ENCODE data around the gene ASTN2.

ASTN2 gene

DNA sequence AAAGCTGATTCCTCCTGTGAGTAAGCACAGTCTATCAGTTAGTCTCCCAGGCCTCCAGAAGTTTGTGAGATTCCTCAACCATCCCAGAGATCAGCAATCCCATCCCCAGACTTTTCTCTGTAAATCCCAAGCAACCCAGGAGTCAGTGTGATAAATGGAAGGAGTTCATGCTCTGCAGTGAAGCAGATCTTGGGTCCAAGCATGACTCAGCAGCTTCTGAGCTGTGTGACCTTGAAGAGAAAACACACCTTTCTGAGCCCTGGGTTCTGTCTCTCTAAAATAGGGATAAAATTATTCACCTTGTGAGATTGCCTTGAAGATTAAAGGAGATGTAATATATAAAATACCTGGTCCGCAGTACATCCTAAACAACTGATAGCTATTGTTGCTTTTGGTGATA lies 318.7 kb downstream of the ASTN2 start:
- no peaks in the 10 kb centered on the region for H4K20me1 ChIP-seq (ENCODE audit: insufficient read depth, low read length)
- no peak overlapping the region for H2AFZ ChIP-seq (ENCODE audit: low read length)
- no peaks in the 10 kb centered on the region for H3K4me1 ChIP-seq (ENCODE audit: insufficient read depth, low read length, severe bottlenecking)
- no peaks in the 10 kb centered on the region for H3K9me3 ChIP-seq (ENCODE audit: low read length)
- no peaks in the 10 kb centered on the region for H3K27me3 ChIP-seq (ENCODE audit: insufficient read depth, low read length)
- H3K9me2 ChIP-seq (ENCODE audit: low read depth, low read length): no peaks in the 10 kb centered on the region
- no peak overlapping the region for H3K27ac ChIP-seq (ENCODE audit: low read depth, low read length, poor library complexity, severe bottlenecking)
- H3K4me2 ChIP-seq (ENCODE audit: low read length): no peak overlapping the region
- H3F3A ChIP-seq (ENCODE audit: insufficient read depth, low read length): no peaks in the 10 kb centered on the region
- no peak overlapping the region for H3K9ac ChIP-seq (ENCODE audit: low read length)
- no peaks in the 10 kb centered on the region for H3K79me2 ChIP-seq (ENCODE audit: insufficient read depth, low read length)
- TF ChIP-seq CTCF (IDR thresholded peaks at IDR 0.05; ENCODE audit: low read length) (no peak), EZH2 (IDR thresholded peaks at IDR 0.05; ENCODE audit: borderline replicate concordance, low read length) (no peak)
- no peaks in the 10 kb centered on the region for H3K36me3 ChIP-seq (ENCODE audit: insufficient read depth, low read length)
- no peak overlapping the region for H3K4me3 ChIP-seq (ENCODE audit: low read depth, low read length, poor library complexity, severe bottlenecking)

- Histone ChIP-seq H3K79me2 (ENCODE audit: insufficient read depth, low read length) (no peaks in the 10 kb centered on the region), H3K9me3 (ENCODE audit: low read length) (no peaks in the 10 kb centered on the region), H4K20me1 (ENCODE audit: insufficient read depth, low read length) (no peaks in the 10 kb centered on the region), H3K36me3 (ENCODE audit: insufficient read depth, low read length) (no peaks in the 10 kb centered on the region), H3K9ac (ENCODE audit: low read length) (no peak overlapping the region), H3K4me3 (ENCODE audit: low read depth, low read length, poor library complexity, severe bottlenecking) (no peak overlapping the region), H3F3A (ENCODE audit: insufficient read depth, low read length) (no peaks in the 10 kb centered on the region), H3K4me1 (ENCODE audit: insufficient read depth, low read length, severe bottlenecking) (no peaks in the 10 kb centered on the region), H3K27me3 (ENCODE audit: insufficient read depth, low read length) (no peaks in the 10 kb centered on the region), H3K27ac (ENCODE audit: low read depth, low read length, poor library complexity, severe bottlenecking) (no peak overlapping the region), H3K4me2 (ENCODE audit: low read length) (no peak overlapping the region), H3K9me2 (ENCODE audit: low read depth, low read length) (no peaks in the 10 kb centered on the region), H2AFZ (ENCODE audit: low read length) (no peak overlapping the region)
- TF ChIP-seq EZH2 (IDR thresholded peaks at IDR 0.05; ENCODE audit: borderline replicate concordance, low read length): no peak
- no peak for TF ChIP-seq CTCF (IDR thresholded peaks at IDR 0.05; ENCODE audit: low read length)
Measured at GRCh38 chr9:117095081-117095480, 319.8 kb downstream of the ASTN2 start.

DNA sequence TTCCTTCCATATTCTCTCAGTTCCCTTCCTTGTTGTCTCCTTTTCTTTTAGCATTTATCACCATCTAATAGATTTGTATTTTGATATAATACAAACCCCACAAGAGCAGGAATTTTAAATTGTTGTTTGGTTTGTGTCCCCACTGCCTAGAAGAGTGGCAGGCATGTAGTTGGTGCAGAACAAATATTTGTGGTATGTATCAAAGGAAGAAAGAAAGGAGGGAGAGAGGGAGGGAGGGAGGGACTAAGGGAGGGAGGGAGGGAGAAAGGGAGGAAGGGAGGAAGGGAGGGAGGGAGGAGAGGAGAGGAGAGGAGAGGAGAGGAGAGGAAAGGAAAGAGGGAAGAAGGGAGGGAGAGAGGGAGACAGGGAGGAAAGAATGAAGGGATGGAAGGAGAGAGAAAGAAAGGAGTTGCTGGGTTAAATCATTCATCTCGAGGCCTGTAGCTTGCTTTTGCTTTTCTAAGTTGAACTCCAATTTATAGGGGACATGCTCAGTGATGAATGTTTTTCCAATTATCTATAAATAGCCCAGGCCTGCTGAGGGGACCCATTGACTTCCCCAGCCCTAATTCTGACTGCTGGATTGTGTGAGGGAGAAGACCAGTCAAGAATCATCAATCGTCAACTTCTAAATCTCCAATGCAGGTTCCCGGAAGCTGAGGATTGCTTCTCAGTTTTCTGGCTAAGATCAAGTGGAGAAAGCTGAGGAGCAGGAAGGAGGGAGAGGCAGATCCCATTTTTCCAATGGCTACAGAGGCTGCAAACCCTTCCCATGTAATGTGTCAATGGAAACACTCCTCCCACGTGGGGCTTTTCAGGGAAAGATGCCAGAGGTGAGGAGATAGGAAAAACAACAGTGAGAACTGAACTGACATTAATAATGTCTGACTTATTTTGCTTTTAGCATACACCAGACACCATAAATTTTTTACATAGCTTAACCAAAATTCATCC lies 320.7 kb downstream of the ASTN2 start:
- Histone ChIP-seq H3K4me2 (ENCODE audit: low read length) (no peak overlapping the region), H3K4me3 (ENCODE audit: low read depth, low read length, poor library complexity, severe bottlenecking) (no peak overlapping the region), H3K27ac (ENCODE audit: low read depth, low read length, poor library complexity, severe bottlenecking) (no peak overlapping the region), H2AFZ (ENCODE audit: low read length) (no peak overlapping the region), H3K27me3 (ENCODE audit: insufficient read depth, low read length) (no peaks in the 10 kb centered on the region), H3K4me1 (ENCODE audit: insufficient read depth, low read length, severe bottlenecking) (no peaks in the 10 kb centered on the region), H3K36me3 (ENCODE audit: insufficient read depth, low read length) (no peaks in the 10 kb centered on the region), H3F3A (ENCODE audit: insufficient read depth, low read length) (no peaks in the 10 kb centered on the region), H3K9ac (ENCODE audit: low read length) (no peak overlapping the region), H3K9me2 (ENCODE audit: low read depth, low read length) (no peaks in the 10 kb centered on the region), H3K79me2 (ENCODE audit: insufficient read depth, low read length) (no peaks in the 10 kb centered on the region), H3K9me3 (ENCODE audit: low read length) (no peaks in the 10 kb centered on the region), H4K20me1 (ENCODE audit: insufficient read depth, low read length) (no peaks in the 10 kb centered on the region)
- no peak for TF ChIP-seq CTCF (IDR thresholded peaks at IDR 0.05; ENCODE audit: low read length)
- TF ChIP-seq EZH2 (IDR thresholded peaks at IDR 0.05; ENCODE audit: borderline replicate concordance, low read length): no peak

Data from OCI-LY1 (cell line).